Activated CD4-positive, alpha-beta T cell treated with anti-CD3 and anti-CD28 coated beads, Interleukin-2, amount 10 ng/mL, durations not matched to agents 7 days and 5 days (primary cell): ENCODE measurements around the gene GALNT17. TPM values are rescaled to one million over a fixed set of nuclear protein-coding genes. Genes with fewer than 3 reads are reported as not detected.
A peak's percentile ranks its signal among the peaks of the same experiment; 100 is the strongest.
"Not testable (repeated sequence)": the region's sequence is repeated elsewhere in the genome, so short reads cannot be mapped to it uniquely, and the experiment has no call there.

Experiments
- CTCF ChIA-PET: fragments of 350-600 bp; sonication (Branson Sonifier 250); formaldehyde crosslinking; loops from one replicate; lab custom pipeline; 2021; ENCODE audit warnings: antibody characterized with exemption; lab: Charles Lee
- POLR2A ChIA-PET: fragments of 350-600 bp; sonication (Branson Sonifier 250); formaldehyde crosslinking; loops from one replicate; lab custom pipeline; 2021; ENCODE audit warnings: antibody characterized with exemption; lab: Charles Lee
- DNase-seq: peaks from one replicate; pipeline ENCODE4 v3.0.0-alpha.2; 2020
- H3K27ac Mint-ChIP-seq: one replicate; pipeline ENCODE4 v1.8.0; 2021; ENCODE audit warnings: mild to moderate bottlenecking, moderate library complexity, mixed read lengths
- H3K27me3 Mint-ChIP-seq: one replicate; pipeline ENCODE4 v1.8.0; 2021; ENCODE audit warnings: mixed read lengths
- H3K36me3 Mint-ChIP-seq: one replicate; pipeline ENCODE4 v1.8.0; 2021; ENCODE audit warnings: low read depth, mixed read lengths
- H3K4me1 Mint-ChIP-seq: one replicate; pipeline ENCODE4 v1.8.0; 2021; ENCODE audit warnings: mixed read lengths
- H3K4me3 Mint-ChIP-seq: one replicate; pipeline ENCODE4 v1.8.0; 2021; ENCODE audit warnings: mild to moderate bottlenecking, moderate library complexity, mixed read lengths
- H3K9me3 Mint-ChIP-seq: one replicate; pipeline ENCODE4 v1.8.0; 2021; ENCODE audit warnings: mixed read lengths
- total RNA-seq, 2 experiments: library from RNA; stranded (reverse); gene quantifications; one replicate each; pipeline ENCODE4 v1.2.3, GENCODE V29; 2021

GALNT17 gene
- total RNA-seq, 2 experiments from 2014 or later, result not detected

GRCh38 chr7:71731740-71732139 is 599.8 kb downstream of the GALNT17 start:
- no peak overlapping the region for H3K27ac Mint-ChIP-seq
- no peaks in the 10 kb centered on the region for H3K9me3 Mint-ChIP-seq
- no peaks in the 10 kb centered on the region for H3K4me1 Mint-ChIP-seq
- CTCF ChIA-PET, result no interaction called here
- H3K27me3 Mint-ChIP-seq, result no peaks in the 10 kb centered on the region
- H3K4me3 Mint-ChIP-seq, result no peak overlapping the region
- no peak for DNase-seq
- POLR2A ChIA-PET, result no interaction called here
- H3K36me3 Mint-ChIP-seq, result no peaks in the 10 kb centered on the region

GRCh38 chr7:71733107-71733870 is 601.3 kb downstream of the GALNT17 start:
- CTCF ChIA-PET, result interaction anchor here (1.0 kb wide), 1 partner anchor 9 kb away, joined by 4 read pairs; no protein-coding TSS in a partner anchor
- H3K4me1 Mint-ChIP-seq, result no peaks in the 10 kb centered on the region

GRCh38 chr7:71735961-71736556 is 604.1 kb downstream of the GALNT17 start:
- Mint-ChIP-seq H3K9me3 (no peaks in the 10 kb centered on the region), H3K4me1 (no peaks in the 10 kb centered on the region), H3K4me3 (no peak overlapping the region), H3K36me3 (no peaks in the 10 kb centered on the region), H3K27ac (no peak overlapping the region), H3K27me3 (no peaks in the 10 kb centered on the region)
- ChIA-PET POLR2A (no interaction called here), CTCF (interaction anchor here (0.6 kb wide), 1 partner anchor 880 kb away, joined by 4 read pairs; no protein-coding TSS in a partner anchor)
- DNase-seq, result peak; percentile 51

More at GRCh38 chr7:71733107-71733870, 601.3 kb downstream of the GALNT17 start:
- Mint-ChIP-seq H3K36me3 (no peaks in the 10 kb centered on the region), H3K27me3 (no peaks in the 10 kb centered on the region), H3K4me3 (no peak overlapping the region), H3K27ac (no peak overlapping the region), H3K9me3 (no peaks in the 10 kb centered on the region)
- peak; percentile 62 for DNase-seq
- POLR2A ChIA-PET, result no interaction called here

- POLR2A ChIA-PET, H3K4me1 Mint-ChIP-seq, CTCF ChIA-PET, DNase-seq, H3K27ac Mint-ChIP-seq, H3K4me3 Mint-ChIP-seq, H3K27me3 Mint-ChIP-seq, H3K9me3 Mint-ChIP-seq, H3K36me3 Mint-ChIP-seq: not testable (repeated sequence)
Measured at GRCh38 chr7:71737931-71738540, 606.1 kb downstream of the GALNT17 start.

- no peak overlapping the region for H3K4me3 Mint-ChIP-seq
Measured at GRCh38 chr7:71739520-71740173, 607.7 kb downstream of the GALNT17 start.

GRCh38 chr7:71740174-71740560 is 608.2 kb downstream of the GALNT17 start:
- Mint-ChIP-seq H3K27me3 (no peaks in the 10 kb centered on the region), H3K4me3 (no peak overlapping the region), H3K27ac (no peak overlapping the region), H3K9me3 (no peaks in the 10 kb centered on the region), H3K36me3 (no peaks in the 10 kb centered on the region), H3K4me1 (no peaks in the 10 kb centered on the region)
- ChIA-PET CTCF (no interaction called here), POLR2A (no interaction called here)
- DNase-seq, result no peak

More at GRCh38 chr7:71739520-71740173, 607.7 kb downstream of the GALNT17 start:
- Mint-ChIP-seq H3K27ac (no peak overlapping the region), H3K36me3 (no peaks in the 10 kb centered on the region), H3K4me1 (no peaks in the 10 kb centered on the region), H3K9me3 (no peaks in the 10 kb centered on the region), H3K27me3 (no peaks in the 10 kb centered on the region)
- ChIA-PET POLR2A (no interaction called here), CTCF (no interaction called here)
- no peak for DNase-seq

- Mint-ChIP-seq H3K4me3 (no peak overlapping the region), H3K27ac (no peak overlapping the region), H3K36me3 (no peaks in the 10 kb centered on the region), H3K4me1 (no peaks in the 10 kb centered on the region), H3K27me3 (no peaks in the 10 kb centered on the region), H3K9me3 (no peaks in the 10 kb centered on the region)
- ChIA-PET POLR2A (no interaction called here), CTCF (no interaction called here)
- DNase-seq, result no peak
Measured at GRCh38 chr7:71746006-71746405, 614.1 kb downstream of the GALNT17 start.

- ChIA-PET POLR2A (no interaction called here), CTCF (no interaction called here)
- Mint-ChIP-seq H3K27me3 (no peaks in the 10 kb centered on the region), H3K9me3 (no peaks in the 10 kb centered on the region), H3K27ac (no peak overlapping the region), H3K4me3 (no peak overlapping the region), H3K36me3 (no peaks in the 10 kb centered on the region), H3K4me1 (no peaks in the 10 kb centered on the region)
- DNase-seq, result no peak
Measured at GRCh38 chr7:71750290-71750689, 618.3 kb downstream of the GALNT17 start.

- no peaks in the 10 kb centered on the region for H3K36me3 Mint-ChIP-seq
- peak; percentile 38 for DNase-seq
- H3K9me3 Mint-ChIP-seq, result peaks cover 3% of the 10 kb centered on the region
- H3K27me3 Mint-ChIP-seq, result no peaks in the 10 kb centered on the region
- no peaks in the 10 kb centered on the region for H3K4me1 Mint-ChIP-seq
- H3K4me3 Mint-ChIP-seq, result no peak overlapping the region
- H3K27ac Mint-ChIP-seq, result no peak overlapping the region
- ChIA-PET POLR2A (no interaction called here), CTCF (no interaction called here)
Measured at GRCh38 chr7:71752171-71752935, 620.4 kb downstream of the GALNT17 start.

- DNase-seq, result no peak
- Mint-ChIP-seq H3K9me3 (peaks cover 3% of the 10 kb centered on the region), H3K4me3 (no peak overlapping the region), H3K27ac (no peak overlapping the region), H3K27me3 (no peaks in the 10 kb centered on the region), H3K36me3 (no peaks in the 10 kb centered on the region), H3K4me1 (no peaks in the 10 kb centered on the region)
- CTCF ChIA-PET, result no interaction called here
- POLR2A ChIA-PET, result no interaction called here
Measured at GRCh38 chr7:71753236-71753635, 621.3 kb downstream of the GALNT17 start.

GRCh38 chr7:71753956-71754664 is 622.2 kb downstream of the GALNT17 start:
- no peaks in the 10 kb centered on the region for H3K4me1 Mint-ChIP-seq
- no peaks in the 10 kb centered on the region for H3K27me3 Mint-ChIP-seq
- no peak overlapping the region for H3K27ac Mint-ChIP-seq
- H3K9me3 Mint-ChIP-seq, result peaks cover 3% of the 10 kb centered on the region
- H3K4me3 Mint-ChIP-seq, result no peak overlapping the region
- CTCF ChIA-PET, result interaction anchor here (0.6 kb wide), 1 partner anchor 327 kb away, joined by 3 read pairs; no protein-coding TSS in a partner anchor
- POLR2A ChIA-PET, result no interaction called here
- no peak for DNase-seq
- no peaks in the 10 kb centered on the region for H3K36me3 Mint-ChIP-seq

GRCh38 chr7:71754828-71755227 is 622.9 kb downstream of the GALNT17 start:
- Mint-ChIP-seq H3K4me3 (no peak overlapping the region), H3K9me3 (peaks cover 3% of the 10 kb centered on the region), H3K27me3 (no peaks in the 10 kb centered on the region), H3K4me1 (no peaks in the 10 kb centered on the region), H3K36me3 (no peaks in the 10 kb centered on the region), H3K27ac (no peak overlapping the region)
- no peak for DNase-seq
- ChIA-PET POLR2A (no interaction called here), CTCF (no interaction called here)
